Measurements from ENCODE around the gene EXOC6B. TPM values are rescaled to one million over a fixed set of nuclear protein-coding genes. Genes with fewer than 3 reads are reported as not detected.

The EXOC6B gene
- total RNA-seq, 6 experiments from 2014 or later: 7.8 to 15.1 (median 9.1) TPM

DNA sequence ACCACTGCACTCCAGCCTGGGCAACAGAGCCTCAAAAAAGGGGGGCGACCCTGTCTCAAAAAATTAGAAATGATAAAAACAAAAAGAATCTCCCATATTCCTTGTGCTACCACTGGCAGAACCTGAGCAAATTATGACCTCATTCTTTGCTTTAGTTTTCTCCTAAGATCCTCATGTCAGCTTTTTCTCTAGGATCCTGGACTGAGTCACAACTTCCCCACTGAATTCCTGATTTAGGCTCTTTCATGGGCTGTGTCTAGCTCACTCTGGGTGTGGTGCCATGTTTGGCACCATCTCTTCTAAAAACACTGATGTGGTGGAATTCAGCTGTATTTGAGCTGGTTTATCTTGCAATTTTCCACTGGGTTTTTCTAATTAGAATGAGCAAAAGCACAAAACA, 37.1 kb downstream of the EXOC6B start:
- H3K36me3 ChIP-seq: no peaks in the 10 kb centered on the region
- no peaks in the 10 kb centered on the region for H3K27me3 ChIP-seq
- intact Hi-C loops (cut with DNase I): no loop called here
- no peak for TF ChIP-seq POLR2A (IDR thresholded peaks at IDR 0.05)
- TF ChIP-seq, protein P1, sequence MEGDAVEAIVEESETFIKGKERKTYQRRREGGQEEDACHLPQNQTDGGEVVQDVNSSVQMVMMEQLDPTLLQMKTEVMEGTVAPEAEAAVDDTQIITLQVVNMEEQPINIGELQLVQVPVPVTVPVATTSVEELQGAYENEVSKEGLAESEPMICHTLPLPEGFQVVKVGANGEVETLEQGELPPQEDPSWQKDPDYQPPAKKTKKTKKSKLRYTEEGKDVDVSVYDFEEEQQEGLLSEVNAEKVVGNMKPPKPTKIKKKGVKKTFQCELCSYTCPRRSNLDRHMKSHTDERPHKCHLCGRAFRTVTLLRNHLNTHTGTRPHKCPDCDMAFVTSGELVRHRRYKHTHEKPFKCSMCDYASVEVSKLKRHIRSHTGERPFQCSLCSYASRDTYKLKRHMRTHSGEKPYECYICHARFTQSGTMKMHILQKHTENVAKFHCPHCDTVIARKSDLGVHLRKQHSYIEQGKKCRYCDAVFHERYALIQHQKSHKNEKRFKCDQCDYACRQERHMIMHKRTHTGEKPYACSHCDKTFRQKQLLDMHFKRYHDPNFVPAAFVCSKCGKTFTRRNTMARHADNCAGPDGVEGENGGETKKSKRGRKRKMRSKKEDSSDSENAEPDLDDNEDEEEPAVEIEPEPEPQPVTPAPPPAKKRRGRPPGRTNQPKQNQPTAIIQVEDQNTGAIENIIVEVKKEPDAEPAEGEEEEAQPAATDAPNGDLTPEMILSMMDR (IDR thresholded peaks at IDR 0.05): no peak
- no peaks in the 10 kb centered on the region for H3K9me3 ChIP-seq
- no peak overlapping the region for H3K4me3 ChIP-seq
- WGBS (ENCODE audit: insufficient coverage, low coverage, low lambda C conversion rate, missing lambda C conversion rate): 100% methylated on average over 1 of the region's 1 CpG
- ATAC-seq (peak in 1 of 4 donors; percentile 24), DNase-seq (no peak)
- no peak overlapping the region for H3K27ac ChIP-seq
- no peaks in the 10 kb centered on the region for H3K4me1 ChIP-seq

DNA sequence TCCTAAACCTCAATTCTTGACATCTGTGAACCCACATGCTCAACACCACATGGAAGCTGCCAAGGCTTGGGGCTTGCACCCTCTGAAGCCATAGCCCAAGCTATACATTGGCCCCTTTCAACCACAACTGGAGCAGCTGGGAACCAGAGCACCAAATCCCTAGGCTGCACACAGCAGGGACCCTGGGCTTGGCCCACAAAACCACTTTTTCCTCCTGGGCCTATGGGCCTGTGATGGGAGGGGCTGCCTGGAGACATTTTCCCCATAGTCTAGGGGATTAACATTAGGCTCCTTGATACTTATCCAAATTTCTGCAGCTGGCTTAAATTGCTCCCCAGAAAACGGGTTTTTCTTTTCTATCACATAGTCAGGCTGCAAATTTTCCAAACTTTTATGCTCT, 40.3 kb downstream of the EXOC6B start:
- 100% methylated on average over 1 of the region's 1 CpG for WGBS (ENCODE audit: insufficient coverage, low coverage, low lambda C conversion rate, missing lambda C conversion rate)
- H3K27me3 ChIP-seq: no peaks in the 10 kb centered on the region
- H3K27ac ChIP-seq: no peak overlapping the region
- H3K4me3 ChIP-seq: no peak overlapping the region
- no peaks in the 10 kb centered on the region for H3K36me3 ChIP-seq
- TF ChIP-seq, protein P1 (IDR thresholded peaks at IDR 0.05): no peak
- TF ChIP-seq POLR2A (IDR thresholded peaks at IDR 0.05): no peak
- peaks cover 0 to 3% (median 0%) of the 10 kb centered on the region in 4 donors for H3K4me1 ChIP-seq
- intact Hi-C loops (cut with DNase I): no loop called here
- H3K9me3 ChIP-seq: no peaks in the 10 kb centered on the region
- DNase-seq (no peak), ATAC-seq (no peak)

DNA sequence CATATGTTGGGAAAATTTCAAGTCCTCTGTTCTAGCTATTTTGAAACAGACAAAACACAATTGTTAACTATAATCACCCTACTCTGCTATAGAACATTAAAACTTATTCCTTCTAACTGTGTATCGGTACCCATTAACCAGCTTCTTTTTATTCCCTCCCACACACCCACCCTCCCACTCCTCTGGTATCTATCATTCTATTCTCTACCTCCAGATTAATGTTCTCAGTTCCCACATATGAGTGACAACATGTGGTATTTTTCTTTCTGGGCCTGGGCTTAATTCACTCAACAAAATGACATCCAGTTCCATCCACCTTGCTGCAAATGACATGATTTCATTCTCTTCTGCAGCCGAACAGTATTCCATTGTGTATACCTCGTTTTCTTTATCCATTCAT, 43.3 kb downstream of the EXOC6B start:
- intact Hi-C loops (cut with DNase I): no loop called here
- no peak for ATAC-seq
- H3K27ac ChIP-seq: no peak overlapping the region

DNA sequence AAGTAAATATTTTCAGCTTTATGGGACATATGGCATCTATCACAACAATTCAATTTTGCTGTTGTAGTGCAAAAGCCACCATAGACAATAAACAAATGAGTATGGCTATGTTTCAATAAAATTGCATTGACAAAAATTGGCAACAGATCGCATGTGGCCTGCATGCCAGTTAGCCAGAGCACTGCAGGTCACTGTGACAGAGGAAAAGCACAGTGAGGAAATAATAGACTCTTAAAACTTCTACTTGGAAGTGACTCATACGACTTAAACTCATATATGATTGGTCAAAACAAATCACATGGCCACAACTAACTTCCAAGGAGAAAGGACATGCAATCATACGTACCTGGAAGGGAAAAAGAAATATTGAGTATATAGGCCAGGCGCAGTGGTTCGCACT, 44.4 kb downstream of the EXOC6B start:
- no peaks in the 10 kb centered on the region for H3K36me3 ChIP-seq
- 66% methylated on average over 5 of the region's 5 CpGs for WGBS (ENCODE audit: insufficient coverage, low coverage, low lambda C conversion rate, missing lambda C conversion rate)
- DNase-seq (no peak), ATAC-seq (no peak)
- no peaks in the 10 kb centered on the region for H3K27me3 ChIP-seq
- no peak overlapping the region for H3K27ac ChIP-seq
- H3K9me3 ChIP-seq: no peaks in the 10 kb centered on the region
- peaks cover 0 to 12% (median 0%) of the 10 kb centered on the region in 4 donors for H3K4me1 ChIP-seq
- no peak for TF ChIP-seq POLR2A (IDR thresholded peaks at IDR 0.05)
- TF ChIP-seq, protein P1 (IDR thresholded peaks at IDR 0.05): no peak
- intact Hi-C loops (cut with DNase I): no loop called here
- H3K4me3 ChIP-seq: no peak overlapping the region

More for the DNA sequence above, 43.3 kb downstream of the EXOC6B start:
- H3K27me3 ChIP-seq: no peaks in the 10 kb centered on the region
- TF ChIP-seq, protein P1 (IDR thresholded peaks at IDR 0.05): no peak
- no peak for TF ChIP-seq POLR2A (IDR thresholded peaks at IDR 0.05)
- H3K9me3 ChIP-seq: no peaks in the 10 kb centered on the region
- peaks cover 0 to 12% (median 0%) of the 10 kb centered on the region in 4 donors for H3K4me1 ChIP-seq
- no peak for DNase-seq
- H3K36me3 ChIP-seq: no peaks in the 10 kb centered on the region
- no peak overlapping the region for H3K4me3 ChIP-seq
- WGBS (ENCODE audit: insufficient coverage, low coverage, low lambda C conversion rate, missing lambda C conversion rate): 84% methylated on average over 3 of the region's 3 CpGs

DNA sequence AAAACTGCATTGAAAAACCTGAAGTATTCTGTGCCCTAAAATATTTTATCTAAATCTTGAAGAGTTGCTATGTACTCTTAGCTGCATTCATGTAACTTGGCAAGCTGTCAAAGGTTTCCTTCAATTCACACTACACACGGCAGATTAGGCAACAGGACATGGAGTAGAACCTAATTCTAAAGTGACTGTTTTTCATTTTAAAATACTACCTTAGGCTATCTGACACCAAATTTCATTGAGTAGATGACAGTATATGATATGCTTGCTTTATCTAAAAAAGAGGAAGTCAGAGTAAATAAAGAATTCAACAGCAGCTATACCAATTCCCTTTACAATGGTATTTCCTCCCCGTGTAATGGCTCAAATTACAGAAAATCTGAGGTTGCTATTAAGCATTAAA, 45.4 kb downstream of the EXOC6B start:
- intact Hi-C loops (cut with DNase I): no loop called here
- no peaks in the 10 kb centered on the region for H3K36me3 ChIP-seq
- H3K27ac ChIP-seq: no peak overlapping the region
- DNase-seq: no peak
- TF ChIP-seq POLR2A (IDR thresholded peaks at IDR 0.05): no peak
- TF ChIP-seq, protein P1 (IDR thresholded peaks at IDR 0.05): no peak
- H3K4me1 ChIP-seq: peaks cover 0 to 12% (median 0%) of the 10 kb centered on the region in 4 donors
- 29% methylated on average over 2 of the region's 2 CpGs for WGBS (ENCODE audit: insufficient coverage, low coverage, low lambda C conversion rate, missing lambda C conversion rate)
- H3K9me3 ChIP-seq: no peaks in the 10 kb centered on the region
- ATAC-seq: peak; percentile 45 to 69 (median 55)
- H3K27me3 ChIP-seq: no peaks in the 10 kb centered on the region
- H3K4me3 ChIP-seq: no peak overlapping the region
